CD4-positive, alpha-beta T cell treated with Interleukin-4 for 4 hours (primary cell): Measurements from ENCODE around the gene GAPT.

Source experiments
- DNase-seq: peaks from one replicate; pipeline ENCODE4 v3.0.0-alpha.2; 2020

Gene GAPT

DNA sequence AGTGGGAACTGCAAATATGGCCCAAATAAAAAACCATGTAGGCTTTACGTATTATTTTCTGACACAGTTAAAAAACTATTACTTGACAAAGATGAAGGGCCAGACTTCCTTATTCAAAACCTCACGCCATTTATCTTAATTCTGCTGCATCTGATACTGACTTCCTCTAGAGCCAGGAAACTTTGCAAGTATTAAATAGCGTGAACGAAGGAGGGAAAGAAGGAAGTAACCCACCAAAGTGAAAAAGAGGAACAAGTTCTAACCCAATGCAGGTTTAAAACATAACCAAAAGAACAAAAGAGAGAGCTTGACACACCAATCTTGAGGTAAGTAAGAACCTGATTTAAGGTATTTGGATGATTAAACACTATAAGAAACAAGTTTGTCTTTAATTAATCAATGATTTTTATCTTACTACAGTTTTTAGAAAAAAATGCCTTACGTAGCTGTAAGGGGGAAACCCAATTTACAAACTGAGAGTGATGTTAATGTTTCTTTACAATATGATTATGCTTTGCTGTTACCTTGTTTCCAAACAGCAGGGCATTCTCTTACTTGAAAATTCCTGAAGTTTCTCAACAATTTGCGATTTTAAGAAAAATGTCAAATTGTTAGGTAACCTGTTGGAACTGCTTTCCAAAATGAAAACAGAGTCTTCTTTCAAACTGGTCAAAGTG is at the start of gene GAPT:
Gene GAPT (plus strand): TSS at position 220 of the 677 bp plus-strand sequence. CDS start 3,102 bp downstream, outside the sequence.
- DNase-seq: no peak

DNA sequence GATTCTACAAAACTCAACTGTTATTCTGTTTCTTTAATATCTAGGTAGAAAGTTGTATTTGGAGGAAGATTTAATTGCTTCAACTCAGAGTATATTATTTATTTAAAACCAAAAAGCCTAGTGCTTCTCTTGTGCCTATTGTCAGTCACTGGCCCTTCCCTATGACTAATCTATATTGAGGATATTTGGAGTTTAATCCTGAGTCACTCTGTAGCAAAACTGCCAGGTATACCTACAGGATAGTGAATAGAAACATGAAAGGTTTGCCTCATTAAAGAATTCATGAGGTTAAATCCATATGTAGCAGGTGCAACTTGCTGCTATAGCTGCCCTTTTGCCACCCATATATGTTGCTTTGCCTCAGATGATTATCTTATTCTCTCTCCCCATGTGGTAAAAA is 46.4 kb upstream of the GAPT start:
- DNase-seq: no peak

DNA sequence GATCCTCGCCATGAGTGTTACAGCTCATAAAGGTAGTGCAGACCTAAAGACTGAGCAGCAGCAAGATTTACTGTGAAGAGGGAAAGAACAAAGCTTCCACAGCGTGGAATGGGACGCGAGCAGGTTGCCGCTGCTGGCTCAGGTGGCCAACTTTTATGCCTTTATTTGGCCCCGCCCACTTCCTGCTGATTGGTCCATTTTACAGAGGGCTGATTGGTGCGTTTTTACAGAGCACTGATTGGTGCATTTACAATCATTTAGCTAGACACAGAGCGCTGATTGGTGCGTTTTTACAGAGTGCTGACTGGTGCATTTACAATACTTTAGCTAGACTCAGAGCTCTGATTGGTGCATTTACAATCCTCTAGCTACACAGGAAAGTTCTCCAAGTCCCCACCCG is 45.2 kb upstream of the GAPT start:
- DNase-seq: no peak

DNA sequence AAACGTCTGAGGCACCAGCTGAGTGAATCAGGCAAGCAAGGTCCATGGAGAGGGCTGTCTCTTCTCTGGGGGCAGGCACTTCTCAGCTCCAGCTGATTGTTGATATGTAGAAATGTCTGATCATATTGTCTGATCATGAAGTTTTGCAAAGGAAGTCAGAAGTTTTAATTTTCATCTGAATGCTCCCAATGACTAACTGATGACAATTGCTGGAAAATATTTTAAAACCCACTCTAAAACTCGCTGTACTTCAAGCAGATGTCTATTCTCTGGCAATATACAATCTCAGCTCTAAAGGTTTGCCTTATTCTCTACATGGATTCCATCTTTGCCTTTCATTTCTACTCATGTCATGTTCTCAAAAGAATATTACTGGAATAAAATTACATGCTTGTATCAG is 44.0 kb upstream of the GAPT start:
- no peak for DNase-seq

DNA sequence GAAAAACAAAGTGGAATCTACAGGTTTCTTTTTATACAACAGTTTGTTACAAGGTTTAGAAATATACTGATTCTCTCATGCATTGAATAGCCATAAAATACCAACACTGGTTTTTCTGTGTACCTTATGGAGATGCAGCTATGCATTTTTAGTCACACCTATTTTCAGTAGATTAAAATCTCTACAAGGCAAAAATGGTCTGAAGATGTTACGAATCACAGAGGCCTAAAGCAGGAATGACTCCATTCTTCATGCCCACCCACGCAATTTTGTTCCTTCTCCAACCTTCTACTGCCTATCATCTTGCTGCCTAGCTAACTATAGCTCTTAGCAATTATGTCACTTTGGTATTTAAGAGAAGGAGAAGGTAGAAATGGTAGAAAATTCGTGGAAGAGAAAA is 41.2 kb upstream of the GAPT start:
- DNase-seq: no peak

DNA sequence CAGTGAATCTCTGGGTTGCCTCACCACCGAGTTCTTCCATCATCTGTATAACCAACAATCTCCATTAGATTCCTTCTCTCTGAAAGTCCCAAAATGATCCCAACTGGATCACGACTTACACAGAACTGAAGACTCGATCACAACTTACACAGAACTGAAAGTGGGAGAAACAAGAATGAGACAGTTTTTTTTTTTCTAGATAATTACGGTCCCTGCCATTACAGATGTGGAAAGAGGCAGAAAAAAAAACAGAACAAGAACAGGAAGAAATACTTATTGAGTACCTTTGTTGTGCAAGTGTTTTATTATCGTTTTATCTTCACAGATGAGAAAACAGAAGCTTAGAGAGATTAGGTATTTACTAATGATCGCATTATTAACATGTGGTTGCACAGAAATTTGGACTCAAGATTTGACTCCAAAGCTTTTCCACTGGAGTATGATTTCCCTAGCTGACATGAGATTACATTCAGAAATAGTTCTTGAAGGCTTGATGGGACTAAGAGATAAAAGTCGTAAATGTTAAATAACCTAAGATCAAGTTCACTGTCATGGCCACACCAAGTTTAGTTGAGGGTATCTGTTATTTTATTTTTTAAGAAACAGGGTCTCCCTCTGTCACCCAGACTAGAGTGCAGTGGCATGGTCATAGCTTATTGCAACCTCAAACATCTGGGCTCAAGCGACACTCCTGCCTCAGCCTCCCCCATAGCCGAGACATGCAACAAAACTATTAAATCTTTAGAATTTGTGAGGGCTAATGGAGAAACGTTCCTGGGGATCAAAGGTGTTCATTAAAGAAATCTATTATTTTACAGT is 40.2 kb upstream of the GAPT start:
- DNase-seq: no peak

DNA sequence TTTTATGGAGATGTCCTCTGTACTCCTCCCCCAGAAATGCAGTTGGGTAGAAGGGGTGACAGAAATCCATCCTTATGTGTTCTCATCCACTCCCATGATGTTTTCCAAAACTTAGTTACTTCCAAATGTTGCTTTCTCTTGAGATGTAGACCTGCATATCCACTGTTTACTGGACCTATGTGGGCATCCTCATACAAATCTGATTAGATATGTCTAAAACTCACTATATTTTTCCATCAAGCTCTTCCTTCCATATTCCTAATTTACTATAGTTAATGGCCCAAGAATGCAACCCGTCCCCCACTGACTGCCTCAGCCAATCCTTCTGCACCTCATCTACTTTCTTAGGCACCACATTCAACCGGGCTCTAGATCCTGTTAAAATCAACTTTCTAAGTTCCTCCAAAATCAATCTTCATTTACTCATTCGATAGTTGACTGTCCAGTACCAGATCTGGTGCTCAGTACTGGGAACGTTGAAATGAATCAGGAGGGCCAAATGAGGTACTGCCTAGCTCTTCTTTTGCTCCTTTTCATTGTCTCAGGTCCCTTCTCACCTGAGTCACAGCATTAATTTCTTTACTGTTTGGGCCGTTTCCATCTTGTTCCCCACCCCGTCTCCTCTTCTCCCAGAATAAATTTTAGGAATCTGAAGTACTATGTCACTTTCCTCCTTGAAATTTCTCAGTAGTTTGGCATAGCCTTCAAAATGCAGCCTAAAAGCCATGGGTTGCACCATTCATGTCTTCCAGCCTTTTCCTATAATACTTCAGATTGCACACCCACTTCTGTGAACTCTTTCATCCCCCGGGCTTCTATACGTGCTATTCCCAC is 39.3 kb upstream of the GAPT start:
- DNase-seq: no peak

DNA sequence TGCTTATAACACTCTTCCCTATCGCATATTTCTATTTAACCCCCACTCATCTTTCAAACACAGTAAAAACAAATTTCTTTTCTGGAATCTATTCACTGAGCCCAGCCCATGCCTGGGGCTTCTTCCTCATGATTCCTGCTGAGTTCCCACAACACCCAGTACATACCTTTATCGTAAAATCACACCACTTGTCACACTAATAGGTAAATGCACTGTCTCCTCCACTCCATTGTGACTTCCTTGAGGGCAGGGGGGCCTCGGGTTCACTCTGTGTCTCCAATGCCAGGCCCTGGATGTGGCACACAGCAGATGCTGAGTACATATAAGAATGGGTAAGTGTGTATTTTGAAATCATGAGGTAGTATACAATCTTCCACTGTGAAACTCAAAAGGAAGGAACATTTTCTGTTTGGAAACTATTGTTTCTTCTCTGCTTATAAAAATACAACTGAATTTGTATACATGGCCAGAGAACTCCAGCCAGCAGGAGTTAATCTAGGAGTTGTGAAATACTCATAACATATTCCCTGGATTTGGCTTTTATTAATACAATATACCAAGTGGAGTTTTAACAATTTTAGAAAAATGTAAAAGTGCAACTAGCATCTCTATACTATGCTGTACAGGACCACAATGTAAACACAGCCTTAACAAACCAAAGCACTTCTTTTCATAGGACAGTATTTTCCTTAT is 38.5 kb upstream of the GAPT start:
- no peak for DNase-seq

DNA sequence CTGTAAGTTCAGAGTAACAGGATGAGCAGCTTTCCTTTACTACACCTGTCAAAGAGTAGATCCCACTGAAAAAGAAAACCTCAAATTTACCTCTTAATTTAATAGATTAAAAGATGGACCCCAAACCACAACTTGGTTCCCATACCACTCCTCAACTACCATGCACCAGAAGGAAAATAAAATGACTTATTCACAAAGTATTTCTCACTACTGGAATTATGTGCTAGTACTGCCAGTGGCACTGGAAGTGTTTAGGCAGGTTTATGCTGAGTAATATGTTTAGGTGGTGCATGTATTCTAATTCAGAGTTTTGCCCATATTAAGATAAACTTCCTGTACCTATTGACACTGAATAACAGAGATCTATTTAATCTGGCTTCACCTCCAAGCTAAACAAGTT is 37.9 kb upstream of the GAPT start:
- no peak for DNase-seq

DNA sequence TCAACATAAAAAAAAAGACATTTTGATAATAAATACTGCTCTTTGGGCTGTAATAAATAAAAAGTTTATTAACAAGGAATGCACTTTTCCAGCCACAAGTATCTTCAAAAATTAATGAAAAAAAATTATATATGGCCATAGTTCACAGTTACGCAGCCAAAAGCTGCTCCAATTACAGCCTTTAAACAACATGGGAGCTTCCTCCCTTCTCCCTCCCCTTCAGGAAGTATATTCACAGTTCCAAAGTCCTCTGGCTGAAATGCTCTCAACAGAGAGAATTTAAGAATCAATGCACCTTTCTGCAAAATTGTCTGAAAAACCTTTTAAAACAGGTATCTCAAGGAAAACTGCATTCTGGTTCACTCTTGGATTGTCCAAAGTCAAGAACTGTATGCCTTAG is 37.2 kb upstream of the GAPT start:
- DNase-seq: no peak

DNA sequence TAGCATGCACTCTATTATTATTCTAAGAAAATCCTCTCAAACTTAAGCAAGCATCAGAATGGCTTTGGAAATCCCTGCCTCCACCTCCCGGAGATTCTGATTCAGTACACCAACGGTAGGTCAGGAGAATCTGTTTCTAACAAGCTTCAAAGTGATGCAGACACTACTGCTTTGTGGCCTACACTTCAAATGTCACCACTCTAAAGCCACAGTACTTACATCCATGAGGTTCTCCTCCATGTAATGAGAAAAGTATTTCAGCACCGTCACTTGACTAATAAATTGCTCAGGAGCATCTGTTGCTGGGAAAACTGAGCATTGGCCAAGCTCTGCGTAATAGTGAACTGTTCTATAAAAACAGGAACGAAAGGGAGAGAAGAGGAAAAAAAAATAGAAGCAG is 36.2 kb upstream of the GAPT start:
- DNase-seq: no peak

DNA sequence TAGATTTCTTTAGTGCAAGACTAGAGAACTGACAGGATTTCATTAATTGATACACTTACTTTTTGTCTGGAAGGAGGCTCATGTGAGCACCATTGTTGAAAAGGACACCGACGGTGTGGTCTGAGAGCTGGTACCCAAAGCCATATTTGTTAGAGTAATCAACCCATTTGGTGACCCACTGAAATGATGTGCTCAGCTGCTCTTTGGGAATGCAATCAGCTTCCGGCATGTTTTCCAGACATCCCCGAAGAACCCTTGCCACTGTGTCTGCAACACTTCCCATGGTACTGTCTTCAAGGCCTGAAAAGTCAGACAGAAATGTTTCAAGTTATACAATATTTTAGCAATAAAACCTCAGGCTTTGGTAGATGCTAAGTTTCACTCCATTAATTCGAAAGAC is 35.8 kb upstream of the GAPT start:
- no peak for DNase-seq

DNA sequence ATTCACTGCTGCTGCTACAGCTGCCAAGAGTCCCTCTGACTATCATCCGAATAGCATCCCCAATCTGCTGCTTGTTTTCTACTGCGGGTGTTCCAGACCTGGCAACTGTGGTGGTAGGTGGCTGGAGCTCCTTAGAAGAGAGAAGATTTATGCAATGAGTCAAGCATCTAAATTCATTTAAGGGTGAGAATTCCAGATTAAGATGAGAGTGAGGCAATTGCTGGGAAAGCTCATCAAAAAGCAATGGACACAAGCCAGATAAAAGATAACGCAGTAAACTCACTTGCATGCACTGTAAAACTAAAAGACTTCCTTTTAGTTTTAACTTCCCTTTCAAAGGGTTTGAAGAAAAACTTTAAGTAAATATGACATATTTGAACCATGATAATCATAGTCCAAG is 35.2 kb upstream of the GAPT start:
- DNase-seq: no peak

DNA sequence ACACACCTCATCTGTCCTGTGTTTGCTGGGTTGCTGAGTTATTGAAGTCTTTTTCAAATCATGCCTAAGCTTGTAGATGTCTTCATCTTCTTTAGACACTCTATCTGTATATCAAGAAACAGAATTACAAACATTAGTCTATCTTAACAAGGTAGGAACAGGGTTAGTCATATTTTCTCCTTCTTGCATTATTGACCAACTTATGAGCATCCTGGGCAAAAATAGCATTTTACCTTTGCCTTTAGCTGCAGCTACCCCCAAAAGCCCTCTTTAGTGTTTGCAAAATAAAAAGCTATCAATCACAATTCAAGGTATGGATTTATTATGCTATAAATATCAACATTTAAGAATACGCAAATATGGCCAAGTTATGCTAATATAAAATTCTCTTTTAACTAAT is 34.7 kb upstream of the GAPT start:
- DNase-seq: no peak

DNA sequence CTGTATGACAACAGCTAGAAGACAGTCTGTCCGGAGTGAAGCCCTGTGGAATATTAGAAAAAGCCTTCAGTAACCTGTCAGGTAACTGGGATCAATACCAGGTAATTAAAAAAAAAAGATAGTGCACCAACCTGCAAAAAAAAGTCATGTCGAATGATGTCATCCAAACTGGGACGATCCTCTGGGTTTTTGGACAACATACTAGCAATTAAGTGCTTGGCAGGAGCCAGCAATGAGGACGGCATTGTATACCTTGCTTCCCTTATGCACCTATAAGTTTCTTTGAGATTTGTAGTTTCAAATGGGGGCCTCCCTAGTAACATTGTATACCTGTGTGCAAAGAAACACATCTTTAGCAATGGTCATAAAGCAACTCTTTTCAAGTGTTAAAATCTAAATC is 34.2 kb upstream of the GAPT start:
- no peak for DNase-seq

DNA sequence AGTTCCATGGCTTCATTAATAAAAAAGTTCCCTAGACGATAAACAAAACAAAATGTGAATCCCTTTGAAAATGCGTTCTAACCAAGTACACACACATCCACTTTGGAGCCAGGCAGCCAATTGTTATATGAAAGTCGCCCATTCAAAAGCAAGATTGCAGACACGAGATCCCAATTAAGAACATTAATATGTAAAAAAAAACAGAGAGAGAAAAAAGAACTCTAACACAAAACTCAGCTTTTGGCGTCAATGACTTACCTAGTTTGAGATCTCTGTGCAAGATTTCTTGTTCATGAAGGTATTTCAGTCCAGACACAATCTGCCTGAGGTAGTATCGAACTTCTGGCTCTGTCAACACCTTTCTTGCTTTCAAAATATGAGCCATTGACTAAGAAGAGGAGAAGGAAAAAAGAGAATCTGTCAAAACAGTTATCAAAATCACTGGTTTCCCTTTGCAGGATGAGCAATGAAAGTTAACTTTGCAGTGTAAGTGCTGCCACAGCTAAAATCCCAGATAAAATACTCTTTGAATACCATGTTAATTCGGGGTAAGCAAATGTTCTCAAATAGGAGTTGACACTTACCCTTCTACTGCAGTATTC is 33.0 kb upstream of the GAPT start:
- no peak for DNase-seq

DNA sequence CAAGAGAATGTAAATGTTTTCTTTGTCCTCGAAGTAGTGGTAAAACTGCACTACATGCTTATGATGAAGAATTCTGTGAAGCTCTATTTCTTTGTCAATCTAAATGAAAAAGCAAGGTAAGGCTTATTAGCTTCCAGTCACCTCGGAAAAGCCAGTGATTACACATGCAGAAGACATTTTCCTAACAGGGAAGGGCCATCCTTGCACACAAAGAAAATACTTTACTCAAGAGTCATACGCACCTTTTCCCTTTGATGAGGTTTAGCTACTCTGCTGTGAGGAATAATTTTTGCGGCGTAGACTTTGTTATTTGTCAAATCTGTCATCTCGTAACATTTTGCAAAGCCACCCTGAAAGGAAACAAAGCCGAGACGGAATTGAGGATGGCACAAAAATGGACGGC is 32.5 kb upstream of the GAPT start:
- no peak for DNase-seq

DNA sequence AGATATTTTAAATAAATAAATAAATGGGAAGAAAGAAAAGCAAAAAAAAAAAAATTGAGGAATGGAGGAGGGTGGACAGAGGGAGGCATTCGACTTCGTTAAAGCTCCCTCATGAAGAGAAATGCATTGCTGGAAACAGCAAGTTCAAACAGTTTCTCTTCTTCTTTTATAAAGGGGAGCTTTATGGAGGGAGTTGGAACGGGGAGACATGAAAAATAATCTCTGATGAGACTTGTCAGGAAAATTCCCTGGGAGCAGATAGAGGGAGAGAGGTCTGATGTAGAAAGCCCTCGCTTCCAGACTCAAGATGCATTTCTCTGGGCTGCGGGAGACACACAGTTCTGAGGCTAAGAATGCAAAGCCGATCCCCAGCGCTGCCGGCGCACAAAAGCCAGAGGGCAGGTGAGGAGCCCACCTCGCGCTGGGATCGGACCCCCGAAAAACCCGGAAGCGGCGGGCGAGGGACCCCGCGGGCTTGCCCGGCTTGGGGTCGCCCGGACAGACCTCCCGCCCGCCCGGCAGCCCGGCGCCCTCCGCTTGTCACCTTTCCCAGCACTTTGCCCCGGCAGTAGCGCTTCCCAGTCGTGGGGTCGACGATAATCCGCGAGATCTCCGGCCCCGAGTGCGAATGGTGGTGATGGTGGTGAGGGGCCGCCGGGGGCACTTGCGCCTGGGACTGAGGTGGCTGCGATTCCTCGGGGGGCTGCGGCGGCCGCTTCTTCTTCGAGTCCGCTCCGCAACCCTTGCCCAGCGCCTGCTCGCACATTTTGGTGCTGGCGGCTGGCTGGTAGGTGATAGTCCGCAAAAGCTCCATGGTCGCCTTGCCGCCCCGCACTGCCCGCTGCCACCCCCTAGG is 31.9 kb upstream of the GAPT start:
- DNase-seq: no peak

DNA sequence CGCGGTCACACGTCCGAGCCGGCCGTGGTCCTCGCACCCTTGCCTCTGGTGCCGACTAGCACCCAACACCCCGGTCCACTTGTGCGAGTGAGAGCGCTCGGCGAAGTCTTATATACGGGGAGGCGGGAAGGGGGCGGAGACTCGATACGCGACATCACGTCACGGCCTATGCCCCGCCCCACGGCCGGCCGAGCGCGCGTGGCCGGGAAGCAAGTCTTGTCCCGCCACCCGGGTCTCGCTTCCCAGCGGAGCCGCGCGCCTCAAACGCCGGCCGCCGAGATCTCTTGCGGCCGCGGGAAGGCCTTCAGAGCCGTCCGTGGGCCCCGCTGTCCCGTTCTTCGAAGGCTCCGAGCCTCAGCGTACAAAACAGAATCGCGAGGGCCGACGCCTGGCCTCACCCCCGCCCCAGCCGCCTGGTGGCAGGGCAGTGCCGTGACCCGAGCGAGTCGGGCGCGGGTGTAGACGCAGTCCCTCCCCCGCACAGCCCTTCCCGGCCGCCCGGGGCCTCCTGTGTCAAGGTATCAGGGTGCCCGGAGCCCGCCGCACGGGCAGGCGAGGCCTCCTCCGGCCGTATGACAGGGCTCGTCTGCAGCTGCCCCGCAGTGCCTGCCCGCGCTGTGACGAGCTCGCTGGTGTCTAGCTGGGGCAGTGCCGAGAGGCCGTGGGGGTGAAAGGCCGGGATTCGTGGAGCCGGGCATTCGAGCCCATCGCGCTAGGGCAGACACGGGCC is 31.1 kb upstream of the GAPT start, which contains the start of gene PLK2:
Gene PLK2 (minus strand): TSS at position 85 of the 730 bp plus-strand sequence. CDS start 127 bp downstream, outside the sequence.
- DNase-seq: peak; percentile 87

DNA sequence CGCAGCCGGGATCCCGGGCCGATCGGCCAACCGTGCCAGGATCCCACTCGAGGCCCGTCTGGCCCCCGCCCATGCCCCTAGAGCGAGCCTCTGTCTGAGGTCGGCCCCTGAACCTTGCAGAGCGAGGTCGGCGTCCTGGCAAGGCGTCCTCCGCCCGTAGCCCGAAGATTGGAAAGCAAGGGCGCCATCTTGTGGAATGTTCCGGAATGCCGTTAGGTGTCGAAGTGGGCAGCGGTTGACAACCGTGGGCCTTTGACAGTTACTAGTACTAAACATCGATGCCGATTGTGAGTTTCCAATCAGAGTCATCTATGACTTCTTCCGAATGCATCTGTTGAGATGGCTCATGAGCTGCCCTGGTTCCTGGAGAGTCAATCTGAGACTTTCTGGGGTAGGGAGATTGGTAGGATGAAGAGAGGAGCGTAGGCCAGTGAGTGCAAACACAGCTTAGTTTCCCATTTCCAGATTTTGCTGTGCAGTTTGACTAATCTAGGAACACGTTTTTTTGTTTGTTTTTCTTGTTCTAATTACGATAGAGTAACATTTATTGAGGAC is 30.4 kb upstream of the GAPT start:
- DNase-seq: peak; percentile 88
